DND-41 (cell line): ENCODE results near the gene MAP2K1.

Experiments used
- CTCF ChIP-seq: IDR thresholded peaks from 2 replicates; pipeline ENCODE4 v1.5.1; 2012; ENCODE audit warnings: borderline replicate concordance, low read length, moderate library complexity, mild to moderate bottlenecking; ENCODE audit not compliant: poor library complexity, severe bottlenecking; ENCODE audit errors: extremely low read depth
- EZH2 ChIP-seq: IDR thresholded peaks from 3 replicates; pipeline ENCODE4 v1.6.1; 2012; ENCODE audit warnings: borderline replicate concordance, low read depth, mild to moderate bottlenecking, moderate library complexity, low read length, inconsistent platforms; ENCODE audit not compliant: severe bottlenecking

GRCh38 chr15:66482539-66482938 is 95.8 kb downstream of the MAP2K1 start:
- TF ChIP-seq CTCF (no peak), EZH2 (no peak)
